ENCODE data around the gene TBC1D14. TPM values are rescaled to one million over a fixed set of nuclear protein-coding genes. Genes with fewer than 3 reads are reported as not detected.
"Not testable (repeated sequence)": the region's sequence is repeated elsewhere in the genome, so short reads cannot be mapped to it uniquely, and the experiment has no call there.

The TBC1D14 gene
- total and polyA plus RNA-seq, 3 donors from 2014 or later = 78.0 to 98.8 (median 87.6) TPM

GRCh38 chr4:6900956-6901355 lies 8.7 kb upstream of the TBC1D14 start:
- no peak for DNase-seq
- H3K4me1 ChIP-seq = peaks cover 3% of the 10 kb centered on the region
- no peaks in the 10 kb centered on the region for H3K9me3 ChIP-seq
- H3K36me3 ChIP-seq (ENCODE audit: low read depth, missing control alignments) = no peaks in the 10 kb centered on the region
- 84 to 87% methylated on average over 11 to 12 of the region's 12 CpGs for WGBS, 2 donors
- intact Hi-C loops (cut with DNase I; ENCODE audit: low total_unique reads) = no loop called here
- H3K27ac ChIP-seq = no peak overlapping the region
- H3K27me3 ChIP-seq = no peaks in the 10 kb centered on the region
- H3K4me3 ChIP-seq = no peak overlapping the region
- TF ChIP-seq CTCF (IDR thresholded peaks at IDR 0.05) = no peak

- Histone ChIP-seq H3K4me3 (no peak overlapping the region), H3K36me3 (ENCODE audit: low read depth, missing control alignments) (no peaks in the 10 kb centered on the region), H3K27ac (no peak overlapping the region), H3K4me1 (peaks cover 3% of the 10 kb centered on the region), H3K9me3 (no peaks in the 10 kb centered on the region), H3K27me3 (no peaks in the 10 kb centered on the region)
- intact Hi-C loops (cut with DNase I; ENCODE audit: low total_unique reads) = no loop called here
- WGBS, 2 donors = 39 to 43% methylated on average over 18 to 24 of the region's 24 CpGs
- DNase-seq = no peak
- TF ChIP-seq POLR2A (IDR thresholded peaks at IDR 0.05) (no peak), CTCF (IDR thresholded peaks at IDR 0.05) (no peak)
Observed at GRCh38 chr4:6901669-6902317, 7.8 kb upstream of the TBC1D14 start.

- H3K27me3 ChIP-seq = no peaks in the 10 kb centered on the region
- H3K4me1 ChIP-seq = peaks cover 3% of the 10 kb centered on the region
- no peaks in the 10 kb centered on the region for H3K9me3 ChIP-seq
- DNase-seq = no peak
- H3K36me3 ChIP-seq (ENCODE audit: low read depth, missing control alignments) = no peaks in the 10 kb centered on the region
- no peak overlapping the region for H3K27ac ChIP-seq
- TF ChIP-seq POLR2A (IDR thresholded peaks at IDR 0.05) = no peak
- no peak for TF ChIP-seq CTCF (IDR thresholded peaks at IDR 0.05)
- no peak overlapping the region for H3K4me3 ChIP-seq
- WGBS, 2 donors = 77 to 81% methylated on average over 18 to 27 of the region's 27 CpGs
- intact Hi-C loops (cut with DNase I; ENCODE audit: low total_unique reads) = no loop called here
Observed at GRCh38 chr4:6902318-6903042, 7.1 kb upstream of the TBC1D14 start.

- TF ChIP-seq CTCF (IDR thresholded peaks at IDR 0.05) (no peak), POLR2A (IDR thresholded peaks at IDR 0.05) (no peak)
- H3K27me3 ChIP-seq = no peaks in the 10 kb centered on the region
- H3K4me1 ChIP-seq = peaks cover 18% of the 10 kb centered on the region
- H3K36me3 ChIP-seq (ENCODE audit: low read depth, missing control alignments) = no peaks in the 10 kb centered on the region
- intact Hi-C loops (cut with DNase I; ENCODE audit: low total_unique reads) = loop anchor here (5.0 kb wide), 1 partner anchor 82 kb away; no protein-coding TSS in a partner anchor
- H3K27ac ChIP-seq = no peak overlapping the region
- H3K9me3 ChIP-seq = no peaks in the 10 kb centered on the region
- WGBS, 2 donors = 88 to 96% methylated on average over 10 to 13 of the region's 13 CpGs
- no peak for DNase-seq
- no peak overlapping the region for H3K4me3 ChIP-seq
Observed at GRCh38 chr4:6905516-6906445, 3.8 kb upstream of the TBC1D14 start.

GRCh38 chr4:6906486-6906885 lies 3.1 kb upstream of the TBC1D14 start:
- H3K9me3 ChIP-seq; H3K36me3 ChIP-seq (ENCODE audit: low read depth, missing control alignments); DNase-seq; H3K4me3 ChIP-seq; H3K27ac ChIP-seq; H3K27me3 ChIP-seq: not testable (repeated sequence)
- WGBS, 2 donors = 77 to 79% methylated on average over 6 of the region's 6 CpGs
- intact Hi-C loops (cut with DNase I; ENCODE audit: low total_unique reads) = loop anchor here (5.0 kb wide), 1 partner anchor 81 kb away; no protein-coding TSS in a partner anchor
- peaks cover 18% of the 10 kb centered on the region for H3K4me1 ChIP-seq

Measured in testis (tissue), 3 donors.